SK-N-SH (cell line): ENCODE data around the gene TMEM132D. TPM values are rescaled to one million over a fixed set of nuclear protein-coding genes. Genes with fewer than 3 reads are reported as not detected.

ENCODE experiments used
- CTCF ChIA-PET: fragments of 300-600, 350-600 bp; formaldehyde crosslinking; extraction: SDS; loops from one replicate; lab custom pipeline; 2021; lab: Yijun Ruan, JAX
- POLR2A ChIA-PET: fragments of 350-600 bp; sonication (Branson Sonifier 250); formaldehyde crosslinking; extraction: SDS; loops from one replicate; lab custom pipeline; 2020; ENCODE audit warnings: antibody characterized with exemption, inconsistent platforms; lab: Yijun Ruan, JAX
- DNase-seq: peaks from one replicate; pipeline ENCODE4 v3.0.0; 2012
- H2AFZ ChIP-seq: fragments of 200-600 bp; sonication (generic); 2 replicates; pipeline ENCODE4 v1.8.1; 2016; ENCODE audit warnings: antibody characterized with exemption, mild to moderate bottlenecking, low read depth
- H3F3A ChIP-seq: fragments of 200-600 bp; sonication (generic); replicated peaks from 2 replicates; pipeline ENCODE3; 2016; ENCODE audit warnings: antibody characterized with exemption, mild to moderate bottlenecking; ENCODE audit not compliant: insufficient read depth
- H3K27ac ChIP-seq, 2 experiments: fragments of 200-500 bp in 1 of 2; fragments of 200-600 bp in 1 of 2; sonication (Bioruptor generic) in 1 of 2; sonication (generic), shearing (Covaris generic) in 1 of 2; 2 replicates each; pipeline versions ENCODE4 v1.5.1 to v1.6.1; 2014 to 2016; ENCODE audit warnings: low read depth in 2 of 2, inconsistent platforms in 1 of 2, low read length in 1 of 2, mild to moderate bottlenecking in 1 of 2, mixed read lengths in 1 of 2
- H3K27me3 ChIP-seq: fragments of 200-600 bp; sonication (generic), shearing (Covaris generic); 2 replicates; pipeline ENCODE4 v1.6.1; 2016; ENCODE audit warnings: mixed run types; ENCODE audit not compliant: insufficient read depth
- H3K36me3 ChIP-seq, 2 experiments: fragments of 200-500 bp in 1 of 2; fragments of 200-600 bp in 1 of 2; sonication (Bioruptor generic) in 1 of 2; sonication (generic) in 1 of 2; replicated peaks in 1 of 2; 2 replicates each; pipeline versions ENCODE3 to v1.5.1; 2014 to 2016; ENCODE audit warnings: low read length in 1 of 2, mild to moderate bottlenecking in 1 of 2; ENCODE audit not compliant: insufficient read depth in 2 of 2, control insufficient read depth in 1 of 2
- H3K4me1 ChIP-seq, 2 experiments: fragments of 200-500 bp in 1 of 2; fragments of 200-600 bp in 1 of 2; sonication (Bioruptor generic) in 1 of 2; sonication (generic), shearing (Covaris generic) in 1 of 2; 2 replicates each; pipeline versions ENCODE4 v1.5.1 to v1.6.1; 2014 to 2016; ENCODE audit warnings: low read depth in 1 of 2, low read length in 1 of 2, mixed run types in 1 of 2; ENCODE audit not compliant: insufficient read depth in 2 of 2, control insufficient read depth in 1 of 2
- H3K4me2 ChIP-seq: fragments of 200-600 bp; sonication (generic), shearing (Covaris generic); 2 replicates; pipeline ENCODE4 v1.6.1; 2017; ENCODE audit warnings: mixed run types
- H3K4me3 ChIP-seq, 2 experiments: fragments of 200-500 bp in 1 of 2; fragments of 200-600 bp in 1 of 2; sonication (Bioruptor generic) in 1 of 2; sonication (generic), shearing (Covaris generic) in 1 of 2; 2 replicates each; pipeline versions ENCODE4 v1.5.1 to v1.8.1; 2014 to 2016; ENCODE audit warnings: low read depth in 2 of 2, inconsistent platforms in 1 of 2, low read length in 1 of 2, mild to moderate bottlenecking in 1 of 2, mixed read lengths in 1 of 2, moderate library complexity in 1 of 2
- H3K79me2 ChIP-seq: fragments of 200-600 bp; sonication (generic); 2 replicates; pipeline ENCODE4 v1.8.1; 2017; ENCODE audit warnings: mild to moderate bottlenecking; ENCODE audit not compliant: insufficient read depth
- H3K9ac ChIP-seq: fragments of 200-600 bp; sonication (generic); 2 replicates; pipeline ENCODE4 v1.6.1; 2017; ENCODE audit warnings: mixed run types
- H3K9me2 ChIP-seq: fragments of 200-600 bp; sonication (generic); 2 replicates; pipeline ENCODE4 v1.6.1; 2017; ENCODE audit warnings: mixed run types
- H3K9me3 ChIP-seq: fragments of 200-600 bp; sonication (generic); 2 replicates; pipeline ENCODE4 v1.6.1; 2017; ENCODE audit warnings: mixed run types, mild to moderate bottlenecking, moderate library complexity
- H4K20me1 ChIP-seq: fragments of 200-600 bp; sonication (generic); 2 replicates; pipeline ENCODE4 v1.6.1; 2017; ENCODE audit warnings: mild to moderate bottlenecking, mixed run types; ENCODE audit not compliant: insufficient read depth
- CHD2 ChIP-seq: fragments of 150-350 bp; IDR thresholded peaks from 2 replicates; pipeline ENCODE4 v1.6.1; 2018; ENCODE audit warnings: low read length; ENCODE audit not compliant: partially characterized antibody
- ELF1 ChIP-seq: IDR thresholded peaks from 2 replicates; pipeline ENCODE4 v1.4.0; 2012
- EP300 ChIP-seq, 2 experiments: IDR thresholded peaks; 2 replicates each; pipeline versions ENCODE4 v1.4.0 to v1.6.1; 2012; ENCODE audit warnings: borderline replicate concordance in 1 of 2, low read depth in 1 of 2, low read length in 1 of 2
- EZH2phosphoT487 ChIP-seq: fragments of 200-600 bp; sonication (generic); IDR thresholded peaks from 2 replicates; pipeline ENCODE4 v1.6.1; 2017; ENCODE audit warnings: low read depth, mixed run types, mild to moderate bottlenecking, antibody characterized with exemption, moderate library complexity, borderline replicate concordance
- FOSL2 ChIP-seq: IDR thresholded peaks from 2 replicates; pipeline ENCODE4 v1.4.0; 2012; ENCODE audit warnings: low read depth, mild to moderate bottlenecking, moderate library complexity, borderline replicate concordance
- GABPA ChIP-seq: IDR thresholded peaks from 2 replicates; pipeline ENCODE4 v1.4.0; 2012; ENCODE audit warnings: low read depth, mild to moderate bottlenecking
- JUND ChIP-seq: IDR thresholded peaks from 2 replicates; pipeline ENCODE4 v1.4.0; 2012
- MEF2A ChIP-seq: IDR thresholded peaks from 2 replicates; pipeline ENCODE4 v1.4.0; 2012; ENCODE audit warnings: low read depth, borderline replicate concordance
- MXI1 ChIP-seq: IDR thresholded peaks from 2 replicates; pipeline ENCODE4 v1.6.1; 2012; ENCODE audit warnings: mild to moderate bottlenecking, low read depth, low read length, improper control_type of control experiment
- POLR2AphosphoS5 ChIP-seq: IDR thresholded peaks from 2 replicates; pipeline ENCODE4 v1.6.1; 2012; ENCODE audit warnings: low read depth, low read length
- RAD21 ChIP-seq: IDR thresholded peaks from 2 replicates; pipeline ENCODE4 v1.6.1; 2012; ENCODE audit warnings: mild to moderate bottlenecking, low read length
- RCOR1 ChIP-seq: fragments of 150-350 bp; IDR thresholded peaks from 2 replicates; pipeline ENCODE4 v1.6.1; 2017; ENCODE audit warnings: antibody characterized with exemption, low read length
- RXRA ChIP-seq: IDR thresholded peaks from 2 replicates; pipeline ENCODE4 v1.4.0; 2012; ENCODE audit warnings: low read depth, mild to moderate bottlenecking, borderline replicate concordance
- SIN3A ChIP-seq: IDR thresholded peaks from 2 replicates; pipeline ENCODE4 v1.6.1; 2012; ENCODE audit warnings: low read depth, mild to moderate bottlenecking, low read length, moderate library complexity, borderline replicate concordance
- SMC3 ChIP-seq: IDR thresholded peaks from 2 replicates; pipeline ENCODE4 v1.6.1; 2012; ENCODE audit warnings: low read depth, low read length, improper control_type of control experiment
- TEAD4 ChIP-seq: IDR thresholded peaks from 2 replicates; pipeline ENCODE4 v1.4.0; 2012; ENCODE audit warnings: mild to moderate bottlenecking, borderline replicate concordance; ENCODE audit not compliant: insufficient read depth
- polyA plus RNA-seq, 3 experiments: library from polyadenylated mRNA; depleted of rRNA; stranded (reverse); fragments of >200 nt; gene quantifications; 2 replicates each; pipeline ENCODE4 v1.2.3, GENCODE V29; 2012
- TF ChIP-seq, protein P1 (sequence below): IDR thresholded peaks from 2 replicates; pipeline ENCODE4 v1.4.0; 2012; ENCODE audit warnings: low read depth
- TF ChIP-seq, protein P2 (sequence below): IDR thresholded peaks from 2 replicates; pipeline ENCODE4; 2012
- TF ChIP-seq, protein P3 (sequence below): IDR thresholded peaks from 2 replicates; pipeline ENCODE4 v1.6.1; 2012; ENCODE audit warnings: mild to moderate bottlenecking, low read depth, low read length, moderate library complexity

The TMEM132D gene
- polyA plus RNA-seq, 1 of the 3 experiments (the other 2 are of a cell fraction) = not detected

DNA sequence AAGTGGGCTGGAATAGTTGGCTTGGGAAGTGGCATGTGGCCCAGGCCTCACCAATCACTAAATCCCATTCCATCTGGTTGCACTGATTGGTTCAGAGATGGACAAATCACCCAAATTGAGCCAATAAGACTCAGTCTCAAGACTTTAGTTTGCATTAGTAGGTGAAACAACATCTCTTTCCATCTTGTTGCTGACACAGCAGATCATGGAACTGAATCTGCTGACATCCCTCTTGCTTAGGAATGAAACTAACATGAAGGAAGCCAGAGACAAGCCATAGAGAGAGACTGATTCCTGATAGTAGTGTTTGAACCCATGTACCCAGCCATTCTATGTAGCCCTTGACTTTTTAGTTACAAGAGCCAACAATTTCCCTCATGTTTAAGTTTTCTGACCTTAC, 743.5 kb downstream of the TMEM132D start:
- TF ChIP-seq FOSL2 (no peak), EZH2phosphoT487 (no peak), MEF2A (no peak), RAD21 (no peak), POLR2AphosphoS5 (no peak), CHD2 (no peak), SIN3A (no peak), MXI1 (no peak), ELF1 (no peak), SMC3 (no peak), RCOR1 (no peak), GABPA (no peak), RXRA (no peak), JUND (no peak), TEAD4 (no peak), EP300 (IDR thresholded peaks at IDR 0.05; ENCODE audit: borderline replicate concordance in 1 of 2, low read depth in 1 of 2, low read length in 1 of 2) (no peak)
- TF ChIP-seq, protein P1, sequence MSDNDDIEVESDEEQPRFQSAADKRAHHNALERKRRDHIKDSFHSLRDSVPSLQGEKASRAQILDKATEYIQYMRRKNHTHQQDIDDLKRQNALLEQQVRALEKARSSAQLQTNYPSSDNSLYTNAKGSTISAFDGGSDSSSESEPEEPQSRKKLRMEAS = no peak
- TF ChIP-seq, protein P2, sequence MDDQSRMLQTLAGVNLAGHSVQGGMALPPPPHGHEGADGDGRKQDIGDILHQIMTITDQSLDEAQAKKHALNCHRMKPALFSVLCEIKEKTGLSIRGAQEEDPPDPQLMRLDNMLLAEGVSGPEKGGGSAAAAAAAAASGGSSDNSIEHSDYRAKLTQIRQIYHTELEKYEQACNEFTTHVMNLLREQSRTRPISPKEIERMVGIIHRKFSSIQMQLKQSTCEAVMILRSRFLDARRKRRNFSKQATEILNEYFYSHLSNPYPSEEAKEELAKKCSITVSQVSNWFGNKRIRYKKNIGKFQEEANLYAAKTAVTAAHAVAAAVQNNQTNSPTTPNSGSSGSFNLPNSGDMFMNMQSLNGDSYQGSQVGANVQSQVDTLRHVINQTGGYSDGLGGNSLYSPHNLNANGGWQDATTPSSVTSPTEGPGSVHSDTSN = no peak
- TF ChIP-seq, protein P3, sequence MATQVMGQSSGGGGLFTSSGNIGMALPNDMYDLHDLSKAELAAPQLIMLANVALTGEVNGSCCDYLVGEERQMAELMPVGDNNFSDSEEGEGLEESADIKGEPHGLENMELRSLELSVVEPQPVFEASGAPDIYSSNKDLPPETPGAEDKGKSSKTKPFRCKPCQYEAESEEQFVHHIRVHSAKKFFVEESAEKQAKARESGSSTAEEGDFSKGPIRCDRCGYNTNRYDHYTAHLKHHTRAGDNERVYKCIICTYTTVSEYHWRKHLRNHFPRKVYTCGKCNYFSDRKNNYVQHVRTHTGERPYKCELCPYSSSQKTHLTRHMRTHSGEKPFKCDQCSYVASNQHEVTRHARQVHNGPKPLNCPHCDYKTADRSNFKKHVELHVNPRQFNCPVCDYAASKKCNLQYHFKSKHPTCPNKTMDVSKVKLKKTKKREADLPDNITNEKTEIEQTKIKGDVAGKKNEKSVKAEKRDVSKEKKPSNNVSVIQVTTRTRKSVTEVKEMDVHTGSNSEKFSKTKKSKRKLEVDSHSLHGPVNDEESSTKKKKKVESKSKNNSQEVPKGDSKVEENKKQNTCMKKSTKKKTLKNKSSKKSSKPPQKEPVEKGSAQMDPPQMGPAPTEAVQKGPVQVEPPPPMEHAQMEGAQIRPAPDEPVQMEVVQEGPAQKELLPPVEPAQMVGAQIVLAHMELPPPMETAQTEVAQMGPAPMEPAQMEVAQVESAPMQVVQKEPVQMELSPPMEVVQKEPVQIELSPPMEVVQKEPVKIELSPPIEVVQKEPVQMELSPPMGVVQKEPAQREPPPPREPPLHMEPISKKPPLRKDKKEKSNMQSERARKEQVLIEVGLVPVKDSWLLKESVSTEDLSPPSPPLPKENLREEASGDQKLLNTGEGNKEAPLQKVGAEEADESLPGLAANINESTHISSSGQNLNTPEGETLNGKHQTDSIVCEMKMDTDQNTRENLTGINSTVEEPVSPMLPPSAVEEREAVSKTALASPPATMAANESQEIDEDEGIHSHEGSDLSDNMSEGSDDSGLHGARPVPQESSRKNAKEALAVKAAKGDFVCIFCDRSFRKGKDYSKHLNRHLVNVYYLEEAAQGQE = no peak
- no peaks in the 10 kb centered on the region for H3K4me1 ChIP-seq
- H3K27me3 ChIP-seq = no peaks in the 10 kb centered on the region
- no peaks in the 10 kb centered on the region for H3F3A ChIP-seq
- H2AFZ ChIP-seq = no peak overlapping the region
- CTCF ChIA-PET = no interaction called here
- no peaks in the 10 kb centered on the region for H3K9me3 ChIP-seq
- no peak overlapping the region for H3K4me2 ChIP-seq
- no peaks in the 10 kb centered on the region for H4K20me1 ChIP-seq
- no peak overlapping the region for H3K27ac ChIP-seq
- H3K79me2 ChIP-seq = no peaks in the 10 kb centered on the region
- H3K9me2 ChIP-seq = no peaks in the 10 kb centered on the region
- no peaks in the 10 kb centered on the region for H3K36me3 ChIP-seq
- H3K4me3 ChIP-seq = no peak overlapping the region
- POLR2A ChIA-PET = no interaction called here
- DNase-seq = no peak
- H3K9ac ChIP-seq = no peak overlapping the region
